Loucy (cell line): ENCODE results near the gene AMIGO2.

Source experiments
- CTCF ChIP-seq: fragments of 200-600 bp; sonication (generic); conservative IDR thresholded peaks from 2 replicates; pipeline ENCODE4 v1.5.1; 2014; ENCODE audit warnings: mild to moderate bottlenecking, antibody characterized with exemption, low read length
- EZH2phosphoT487 ChIP-seq: fragments of 200-600 bp; IDR thresholded peaks from 2 replicates; pipeline ENCODE4 v1.6.1; 2018; ENCODE audit warnings: antibody characterized with exemption, mild to moderate bottlenecking, moderate library complexity, borderline replicate concordance

- TF ChIP-seq CTCF: no peak
- no peak for TF ChIP-seq EZH2phosphoT487
These were observed 394 bp upstream of the AMIGO2 start for GRCh38 chr12:47079981-47080724.
